Measurements from ENCODE around the gene FAM136A.
"Not testable (repeated sequence)": the region's sequence is repeated elsewhere in the genome, so short reads cannot be mapped to it uniquely, and the experiment has no call there.

FAM136A gene

GRCh38 chr2:70322518-70322917 lies 20.7 kb upstream of the FAM136A start:
- Histone ChIP-seq H3K4me3 (ENCODE audit: low read length) (no peak overlapping the region), H3K4me1 (ENCODE audit: control insufficient read depth, insufficient read depth, low read length) (no peaks in the 10 kb centered on the region), H3K9ac (ENCODE audit: low read length) (no peak overlapping the region), H3K27ac (ENCODE audit: low read depth, low read length) (no peak overlapping the region), H3K36me3 (ENCODE audit: control insufficient read depth, insufficient read depth, low read length) (no peaks in the 10 kb centered on the region), H3K27me3 (ENCODE audit: control insufficient read depth, insufficient read depth, low read length) (no peaks in the 10 kb centered on the region)

DNA sequence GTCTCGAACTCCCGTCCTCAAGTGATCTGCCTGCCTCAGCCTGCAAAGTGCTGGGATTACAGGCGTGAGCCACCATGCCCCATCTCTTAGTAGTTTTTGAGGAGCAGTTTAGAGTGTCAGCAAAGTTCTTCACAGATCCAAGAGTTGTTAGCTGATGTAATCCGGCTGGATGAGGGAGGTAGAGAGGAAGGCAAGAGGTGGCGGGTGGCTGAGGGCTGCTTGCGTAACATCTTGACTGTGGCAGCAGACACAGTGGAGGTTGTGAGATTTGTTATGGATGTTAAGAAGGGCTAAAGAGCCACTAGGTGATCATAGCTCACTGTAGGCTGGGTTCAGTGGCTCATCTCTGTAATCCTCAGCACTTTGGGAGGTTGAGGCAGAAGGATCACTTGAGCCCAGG lies 19.5 kb upstream of the FAM136A start:
- no peaks in the 10 kb centered on the region for H3K4me1 ChIP-seq (ENCODE audit: control insufficient read depth, insufficient read depth, low read length)
- H3K36me3 ChIP-seq (ENCODE audit: control insufficient read depth, insufficient read depth, low read length) = no peaks in the 10 kb centered on the region
- no peak overlapping the region for H3K27ac ChIP-seq (ENCODE audit: low read depth, low read length)
- no peak overlapping the region for H3K9ac ChIP-seq (ENCODE audit: low read length)
- no peaks in the 10 kb centered on the region for H3K27me3 ChIP-seq (ENCODE audit: control insufficient read depth, insufficient read depth, low read length)
- no peak overlapping the region for H3K4me3 ChIP-seq (ENCODE audit: low read length)

DNA sequence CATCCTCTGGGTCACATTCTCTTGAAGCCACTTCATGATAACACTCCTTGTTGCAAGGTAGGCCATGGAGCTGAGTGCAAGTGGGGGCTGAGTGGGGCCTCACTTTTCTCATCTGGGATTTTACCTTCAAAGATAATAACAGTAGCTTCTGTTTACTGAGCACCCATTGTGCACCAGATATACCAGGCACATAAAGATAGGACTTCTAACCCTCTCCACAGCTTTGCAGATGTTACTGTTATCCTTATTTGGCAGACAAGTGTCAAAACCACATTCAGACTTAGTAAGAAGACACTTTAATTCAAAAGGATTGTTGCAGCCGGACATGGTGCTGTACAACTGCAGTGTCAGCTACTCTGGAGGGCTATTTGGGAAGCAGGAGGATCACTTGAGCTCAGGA lies 12.8 kb upstream of the FAM136A start:
- H3K9ac ChIP-seq (ENCODE audit: low read length) = no peak overlapping the region
- H3K36me3 ChIP-seq (ENCODE audit: control insufficient read depth, insufficient read depth, low read length) = no peaks in the 10 kb centered on the region
- no peak overlapping the region for H3K27ac ChIP-seq (ENCODE audit: low read depth, low read length)
- H3K27me3 ChIP-seq (ENCODE audit: control insufficient read depth, insufficient read depth, low read length) = no peaks in the 10 kb centered on the region
- no peaks in the 10 kb centered on the region for H3K4me1 ChIP-seq (ENCODE audit: control insufficient read depth, insufficient read depth, low read length)
- H3K4me3 ChIP-seq (ENCODE audit: low read length) = no peak overlapping the region

- no peak overlapping the region for H3K27ac ChIP-seq (ENCODE audit: low read depth, low read length)
- H3K27me3 ChIP-seq (ENCODE audit: control insufficient read depth, insufficient read depth, low read length) = no peaks in the 10 kb centered on the region
- H3K36me3 ChIP-seq (ENCODE audit: control insufficient read depth, insufficient read depth, low read length) = no peaks in the 10 kb centered on the region
- no peak overlapping the region for H3K9ac ChIP-seq (ENCODE audit: low read length)
- no peak overlapping the region for H3K4me3 ChIP-seq (ENCODE audit: low read length)
- H3K4me1 ChIP-seq (ENCODE audit: control insufficient read depth, insufficient read depth, low read length) = no peaks in the 10 kb centered on the region
Measured at GRCh38 chr2:70312560-70312959, 10.7 kb upstream of the FAM136A start.

GRCh38 chr2:70310899-70311298 lies 9.0 kb upstream of the FAM136A start:
- Histone ChIP-seq H3K27ac (ENCODE audit: low read depth, low read length) (no peak overlapping the region), H3K9ac (ENCODE audit: low read length) (no peak overlapping the region), H3K4me1 (ENCODE audit: control insufficient read depth, insufficient read depth, low read length) (no peaks in the 10 kb centered on the region), H3K36me3 (ENCODE audit: control insufficient read depth, insufficient read depth, low read length) (no peaks in the 10 kb centered on the region), H3K27me3 (ENCODE audit: control insufficient read depth, insufficient read depth, low read length) (no peaks in the 10 kb centered on the region), H3K4me3 (ENCODE audit: low read length) (no peak overlapping the region)

- no peak overlapping the region for H3K4me3 ChIP-seq (ENCODE audit: low read length)
- no peaks in the 10 kb centered on the region for H3K36me3 ChIP-seq (ENCODE audit: control insufficient read depth, insufficient read depth, low read length)
- H3K9ac ChIP-seq (ENCODE audit: low read length) = no peak overlapping the region
- no peaks in the 10 kb centered on the region for H3K4me1 ChIP-seq (ENCODE audit: control insufficient read depth, insufficient read depth, low read length)
- no peaks in the 10 kb centered on the region for H3K27me3 ChIP-seq (ENCODE audit: control insufficient read depth, insufficient read depth, low read length)
- H3K27ac ChIP-seq (ENCODE audit: low read depth, low read length) = no peak overlapping the region
Measured at GRCh38 chr2:70305531-70305930, 3.7 kb upstream of the FAM136A start.

- Histone ChIP-seq H3K36me3 (ENCODE audit: control insufficient read depth, insufficient read depth, low read length) (no peaks in the 10 kb centered on the region), H3K27me3 (ENCODE audit: control insufficient read depth, insufficient read depth, low read length) (no peaks in the 10 kb centered on the region), H3K9ac (ENCODE audit: low read length) (no peak overlapping the region), H3K4me3 (ENCODE audit: low read length) (no peak overlapping the region), H3K27ac (ENCODE audit: low read depth, low read length) (no peak overlapping the region), H3K4me1 (ENCODE audit: control insufficient read depth, insufficient read depth, low read length) (no peaks in the 10 kb centered on the region)
Measured at GRCh38 chr2:70304498-70304897, 2.6 kb upstream of the FAM136A start.

GRCh38 chr2:70303186-70303585 lies 1.3 kb upstream of the FAM136A start:
- H3K36me3 ChIP-seq (ENCODE audit: control insufficient read depth, insufficient read depth, low read length) = peaks cover 5% of the 10 kb centered on the region
- no peak overlapping the region for H3K27ac ChIP-seq (ENCODE audit: low read depth, low read length)
- no peaks in the 10 kb centered on the region for H3K4me1 ChIP-seq (ENCODE audit: control insufficient read depth, insufficient read depth, low read length)
- H3K4me3 ChIP-seq (ENCODE audit: low read length) = no peak overlapping the region
- H3K27me3 ChIP-seq (ENCODE audit: control insufficient read depth, insufficient read depth, low read length) = no peaks in the 10 kb centered on the region
- no peak overlapping the region for H3K9ac ChIP-seq (ENCODE audit: low read length)

- not testable (repeated sequence) for H3K27me3 ChIP-seq (ENCODE audit: control insufficient read depth, insufficient read depth, low read length); H3K27ac ChIP-seq (ENCODE audit: low read depth, low read length); H3K4me1 ChIP-seq (ENCODE audit: control insufficient read depth, insufficient read depth, low read length); H3K36me3 ChIP-seq (ENCODE audit: control insufficient read depth, insufficient read depth, low read length); H3K9ac ChIP-seq (ENCODE audit: low read length)
- H3K4me3 ChIP-seq (ENCODE audit: low read length) = peak overlapping the region; percentile 93
Measured at GRCh38 chr2:70302195-70302546, 304 bp upstream of the FAM136A start.

DNA sequence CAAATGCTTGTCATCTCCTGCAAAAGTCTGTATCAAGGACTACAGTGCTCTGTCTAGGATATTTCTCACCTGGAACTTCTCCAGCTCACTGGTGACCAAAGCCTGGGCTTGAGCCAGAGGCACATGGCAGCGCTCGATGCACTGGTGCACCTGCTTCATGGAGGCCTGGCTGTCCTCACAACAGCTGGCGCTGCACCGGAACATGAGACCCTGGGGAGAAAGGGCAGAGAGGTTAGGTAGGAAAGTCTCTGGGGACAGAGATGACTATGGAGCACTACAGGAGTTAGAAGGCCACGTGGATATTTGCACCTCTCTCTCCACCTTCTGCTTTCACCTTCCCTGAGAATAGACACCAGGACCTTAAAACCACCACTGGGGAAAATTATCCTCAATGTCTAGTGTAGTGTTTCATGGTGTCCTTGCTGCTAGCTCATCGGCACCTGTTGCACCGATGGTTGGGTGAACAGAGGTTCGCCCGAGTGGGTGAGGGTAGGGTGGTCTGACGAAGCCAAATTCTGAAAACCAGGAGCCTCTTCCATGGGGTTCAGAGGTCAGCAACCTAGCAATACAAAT lies 1.0 kb downstream of the FAM136A start:
- H3K36me3 ChIP-seq (ENCODE audit: control insufficient read depth, insufficient read depth, low read length) = peaks cover 8% of the 10 kb centered on the region

DNA sequence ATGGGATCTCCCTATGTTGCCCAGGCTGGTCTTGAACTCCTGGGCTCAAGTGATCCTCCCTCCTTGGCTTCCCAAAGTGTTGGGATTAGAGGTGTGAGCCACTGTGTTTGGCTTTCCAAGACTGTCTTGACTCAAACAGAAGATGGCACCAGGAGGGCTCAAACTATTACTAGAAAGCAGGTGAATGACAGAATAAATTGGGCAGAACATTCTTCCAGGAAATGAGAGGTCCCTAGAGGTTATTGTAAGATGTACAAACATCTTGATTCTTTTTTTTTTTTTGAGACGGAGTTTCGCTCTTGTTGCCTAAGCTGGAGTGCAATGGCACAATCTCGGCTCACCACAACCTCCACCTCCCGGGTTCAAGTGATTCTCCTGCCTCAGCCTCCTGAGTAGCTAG lies 4.0 kb downstream of the FAM136A start:
- H3K36me3 ChIP-seq (ENCODE audit: control insufficient read depth, insufficient read depth, low read length); H3K27ac ChIP-seq (ENCODE audit: low read depth, low read length); H3K27me3 ChIP-seq (ENCODE audit: control insufficient read depth, insufficient read depth, low read length); H3K4me1 ChIP-seq (ENCODE audit: control insufficient read depth, insufficient read depth, low read length); H3K9ac ChIP-seq (ENCODE audit: low read length); H3K4me3 ChIP-seq (ENCODE audit: low read length): not testable (repeated sequence)

More for the DNA sequence above, 1.0 kb downstream of the FAM136A start:
- no peak overlapping the region for H3K9ac ChIP-seq (ENCODE audit: low read length)
- peak overlapping the region; percentile 93 for H3K4me3 ChIP-seq (ENCODE audit: low read length)
- H3K27me3 ChIP-seq (ENCODE audit: control insufficient read depth, insufficient read depth, low read length) = no peaks in the 10 kb centered on the region
- no peaks in the 10 kb centered on the region for H3K4me1 ChIP-seq (ENCODE audit: control insufficient read depth, insufficient read depth, low read length)
- no peak overlapping the region for H3K27ac ChIP-seq (ENCODE audit: low read depth, low read length)

DNA sequence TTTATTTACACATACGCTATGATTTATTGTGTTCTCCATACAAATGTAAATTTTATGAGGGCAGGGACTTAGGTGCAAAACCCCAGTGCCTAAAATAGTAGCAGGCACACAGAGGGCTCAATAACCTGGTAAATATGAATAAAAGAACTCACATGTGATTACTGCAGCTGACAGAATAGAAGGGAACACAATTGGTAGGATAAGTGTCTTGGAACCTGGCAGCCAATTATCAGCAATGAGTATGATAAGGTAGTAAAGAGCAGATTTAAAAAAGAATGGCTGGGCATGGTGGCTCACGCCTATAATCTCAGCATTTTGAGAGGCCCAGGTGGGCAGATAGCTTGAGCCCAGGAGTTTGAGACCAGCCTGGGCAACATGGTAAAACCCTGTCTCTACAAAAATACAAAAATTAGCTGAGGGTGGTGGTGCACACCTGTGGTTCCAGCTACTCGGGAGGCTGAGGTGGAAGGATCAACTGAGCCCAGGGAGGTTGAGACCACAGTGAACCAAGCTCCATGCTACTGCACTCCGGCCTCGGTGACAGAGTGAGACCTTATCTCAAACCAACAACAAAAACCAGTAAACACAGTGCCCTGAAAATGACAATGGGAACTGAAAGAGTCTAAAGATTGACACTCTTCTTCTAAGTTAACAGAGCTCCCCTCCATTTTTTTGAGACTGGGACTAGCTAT lies 18.2 kb downstream of the FAM136A start:
- H3K4me3 ChIP-seq (ENCODE audit: low read length) = no peak overlapping the region
- H3K4me1 ChIP-seq (ENCODE audit: control insufficient read depth, insufficient read depth, low read length) = no peaks in the 10 kb centered on the region
- peaks cover 33% of the 10 kb centered on the region for H3K36me3 ChIP-seq (ENCODE audit: control insufficient read depth, insufficient read depth, low read length)
- no peak overlapping the region for H3K27ac ChIP-seq (ENCODE audit: low read depth, low read length)
- no peak overlapping the region for H3K9ac ChIP-seq (ENCODE audit: low read length)
- no peaks in the 10 kb centered on the region for H3K27me3 ChIP-seq (ENCODE audit: control insufficient read depth, insufficient read depth, low read length)

GRCh38 chr2:70282439-70282838 lies 19.4 kb downstream of the FAM136A start:
- no peak overlapping the region for H3K4me3 ChIP-seq (ENCODE audit: low read length)
- H3K27ac ChIP-seq (ENCODE audit: low read depth, low read length) = no peak overlapping the region
- no peaks in the 10 kb centered on the region for H3K4me1 ChIP-seq (ENCODE audit: control insufficient read depth, insufficient read depth, low read length)
- peaks cover 27% of the 10 kb centered on the region for H3K36me3 ChIP-seq (ENCODE audit: control insufficient read depth, insufficient read depth, low read length)
- no peaks in the 10 kb centered on the region for H3K27me3 ChIP-seq (ENCODE audit: control insufficient read depth, insufficient read depth, low read length)
- no peak overlapping the region for H3K9ac ChIP-seq (ENCODE audit: low read length)

Measured in rectal smooth muscle tissue (tissue), 1 donor.